ENCODE results near the gene NEK3. TPM values are rescaled to one million over a fixed set of nuclear protein-coding genes. Genes with fewer than 3 reads are reported as not detected.
"Not testable (repeated sequence)": the region's sequence is repeated elsewhere in the genome, so short reads cannot be mapped to it uniquely, and the experiment has no call there.

NEK3 gene
- 3.9 and 6.9 TPM in 2 replicates for total RNA-seq (2014; rRNA removed)
- percentile 50 among the genes with signal in this experiment for Bru-seq, nascent RNA
- percentile 42 among the genes with signal in this experiment for BruChase-seq, experiment 1, labeled RNA remaining after a 6-hour chase
- percentile 53 among the genes with signal in this experiment for BruChase-seq, experiment 2, labeled RNA remaining after a 2-hour chase
- long read RNA-seq, partial matches to known transcripts, result 0 of 5 reads
- long read RNA-seq, other reads (novel, unspliced or antisense), result 4 of 5 reads

GRCh38 chr13:52159159-52159982 is at the start of gene NEK3:
NEK3 (minus strand) TSS chr13:52159597; CDS start chr13:52156191, 3,406 bp downstream.
- CTCF ChIA-PET, result no interaction called here
- peak within 1 kb of the TSS; percentile 83 for H3K4me2 ChIP-seq (ENCODE audit: low read length)
- intact Hi-C loops (cut with micrococcal nuclease), result no loop called here
- peaks cover 16% of the 10 kb centered on the region for H3K4me1 ChIP-seq (ENCODE audit: insufficient read depth, low read length)
- H3K79me2 ChIP-seq (ENCODE audit: low read length), result no peaks in the 10 kb centered on the region
- peak within 1 kb of the TSS; percentile 69 for H3K9ac ChIP-seq (ENCODE audit: low read length)
- BruUV-seq (replicated peaks), result no TSS peak
- POLR2A ChIA-PET (ENCODE audit: unreplicated experiment), result no interaction called here
- no peaks in the 10 kb centered on the region for H3K36me3 ChIP-seq (ENCODE audit: low read depth, low read length)
- H3K9me2 ChIP-seq (replicated peaks; ENCODE audit: low read length), result no peaks in the 10 kb centered on the region
- H3K27ac ChIP-seq (ENCODE audit: low read length), result no peak within 1 kb of the TSS
- ATAC-seq (peak; percentile 63), DNase-seq (peak; percentile 48)
- H3K27me3 ChIP-seq (ENCODE audit: low read length), result no peaks in the 10 kb centered on the region
- H3K4me3 ChIP-seq (ENCODE audit: low read length), result peak within 1 kb of the TSS; percentile 83
- TF ChIP-seq EZH2 (IDR thresholded peaks at IDR 0.05; ENCODE audit: low read length, unreplicated experiment) (no peak), CTCF (conservative IDR thresholded peaks at IDR 0.05; ENCODE audit: low read depth, low read length) (no peak), EZH2phosphoT487 (IDR thresholded peaks at IDR 0.05; ENCODE audit: borderline replicate concordance, low read length) (no peak)
- H3K9me3 ChIP-seq (ENCODE audit: low read length), result no peaks in the 10 kb centered on the region
- H3F3A ChIP-seq (ENCODE audit: low read length, unreplicated experiment), result no peaks in the 10 kb centered on the region
- no peaks in the 10 kb centered on the region for H4K20me1 ChIP-seq (ENCODE audit: low read length)
- H2AFZ ChIP-seq (ENCODE audit: low read length), result peak within 1 kb of the TSS; percentile 94

GRCh38 chr13:52208384-52208783 is 49.0 kb upstream of the NEK3 start:
- H3K9me3 ChIP-seq (ENCODE audit: low read length); ATAC-seq; intact Hi-C loops (cut with micrococcal nuclease); H3K27ac ChIP-seq (ENCODE audit: low read length); H3K4me3 ChIP-seq (ENCODE audit: low read length); H3K9ac ChIP-seq (ENCODE audit: low read length); POLR2A ChIA-PET (ENCODE audit: unreplicated experiment); H3K79me2 ChIP-seq (ENCODE audit: low read length); BruUV-seq (replicated peaks); H3K36me3 ChIP-seq (ENCODE audit: low read depth, low read length); H3F3A ChIP-seq (ENCODE audit: low read length, unreplicated experiment); DNase-seq; H2AFZ ChIP-seq (ENCODE audit: low read length); H3K27me3 ChIP-seq (ENCODE audit: low read length); H3K9me2 ChIP-seq (replicated peaks; ENCODE audit: low read length); CTCF ChIA-PET; H3K4me1 ChIP-seq (ENCODE audit: insufficient read depth, low read length); H3K4me2 ChIP-seq (ENCODE audit: low read length); H4K20me1 ChIP-seq (ENCODE audit: low read length): not testable (repeated sequence)

- H3K27me3 ChIP-seq (ENCODE audit: low read length); POLR2A ChIA-PET (ENCODE audit: unreplicated experiment); H4K20me1 ChIP-seq (ENCODE audit: low read length); H3K27ac ChIP-seq (ENCODE audit: low read length); ATAC-seq; BruUV-seq (replicated peaks); DNase-seq; H3F3A ChIP-seq (ENCODE audit: low read length, unreplicated experiment); H3K9me2 ChIP-seq (replicated peaks; ENCODE audit: low read length); CTCF ChIA-PET; H3K4me2 ChIP-seq (ENCODE audit: low read length); H3K79me2 ChIP-seq (ENCODE audit: low read length); H3K4me3 ChIP-seq (ENCODE audit: low read length); H3K4me1 ChIP-seq (ENCODE audit: insufficient read depth, low read length); H3K36me3 ChIP-seq (ENCODE audit: low read depth, low read length); H2AFZ ChIP-seq (ENCODE audit: low read length); intact Hi-C loops (cut with micrococcal nuclease); H3K9me3 ChIP-seq (ENCODE audit: low read length); H3K9ac ChIP-seq (ENCODE audit: low read length): not testable (repeated sequence)
These were observed 48.5 kb upstream of the NEK3 start for GRCh38 chr13:52207896-52208295.

GRCh38 chr13:52207337-52207736 is 47.9 kb upstream of the NEK3 start:
- DNase-seq; H3K79me2 ChIP-seq (ENCODE audit: low read length); ATAC-seq; H4K20me1 ChIP-seq (ENCODE audit: low read length); H3K4me1 ChIP-seq (ENCODE audit: insufficient read depth, low read length); H3F3A ChIP-seq (ENCODE audit: low read length, unreplicated experiment); H3K9ac ChIP-seq (ENCODE audit: low read length); H3K27me3 ChIP-seq (ENCODE audit: low read length); H3K4me3 ChIP-seq (ENCODE audit: low read length); BruUV-seq (replicated peaks); H2AFZ ChIP-seq (ENCODE audit: low read length); H3K36me3 ChIP-seq (ENCODE audit: low read depth, low read length); POLR2A ChIA-PET (ENCODE audit: unreplicated experiment); H3K9me3 ChIP-seq (ENCODE audit: low read length); H3K4me2 ChIP-seq (ENCODE audit: low read length); H3K9me2 ChIP-seq (replicated peaks; ENCODE audit: low read length); CTCF ChIA-PET; H3K27ac ChIP-seq (ENCODE audit: low read length); intact Hi-C loops (cut with micrococcal nuclease): not testable (repeated sequence)

GRCh38 chr13:52204546-52204945 is 45.1 kb upstream of the NEK3 start:
- H3K9me3 ChIP-seq (ENCODE audit: low read length); H3F3A ChIP-seq (ENCODE audit: low read length, unreplicated experiment); DNase-seq; H3K79me2 ChIP-seq (ENCODE audit: low read length); ATAC-seq; H3K27ac ChIP-seq (ENCODE audit: low read length); CTCF ChIA-PET; BruUV-seq (replicated peaks); POLR2A ChIA-PET (ENCODE audit: unreplicated experiment); H3K4me1 ChIP-seq (ENCODE audit: insufficient read depth, low read length); H3K9me2 ChIP-seq (replicated peaks; ENCODE audit: low read length); H3K36me3 ChIP-seq (ENCODE audit: low read depth, low read length); H3K4me3 ChIP-seq (ENCODE audit: low read length); H3K4me2 ChIP-seq (ENCODE audit: low read length); H3K27me3 ChIP-seq (ENCODE audit: low read length); H4K20me1 ChIP-seq (ENCODE audit: low read length); H3K9ac ChIP-seq (ENCODE audit: low read length); H2AFZ ChIP-seq (ENCODE audit: low read length): not testable (repeated sequence)
- intact Hi-C loops (cut with micrococcal nuclease), result loop anchor here (5.0 kb wide), 1 partner anchor 402 kb away; the partner anchor contains the start of gene DHRS12
